OCI-LY3 (cell line): ENCODE results near the gene NR2C2.

Source experiments
- H2AFZ ChIP-seq: fragments of 200-600, 300-600 bp; shearing (Covaris generic); 2 replicates; pipeline ENCODE4 v1.6.0; 2014; ENCODE audit warnings: antibody characterized with exemption, low read depth, low read length
- H3K27ac ChIP-seq: fragments of 200-600, 300-600 bp; sonication (generic); 2 replicates; pipeline ENCODE4 v1.5.1; 2014; ENCODE audit warnings: mild to moderate bottlenecking, low read length, moderate library complexity, mixed read lengths
- H3K27me3 ChIP-seq: fragments of 200-600, 300-600 bp; sonication (generic); 2 replicates; pipeline ENCODE4 v1.6.1; 2014; ENCODE audit warnings: low read depth, low read length, mixed read lengths
- H3K36me3 ChIP-seq: fragments of 200-600, 300-600 bp; sonication (generic); replicated peaks from 2 replicates; pipeline ENCODE3; 2014; ENCODE audit warnings: low read depth, low read length, mixed read lengths
- H3K4me1 ChIP-seq: fragments of 300-600, 200-600 bp; sonication (generic); 2 replicates; pipeline ENCODE4 v1.6.1; 2014; ENCODE audit warnings: low read length, mixed read lengths
- H3K4me2 ChIP-seq: fragments of 200-600, 300-600 bp; sonication (generic); 2 replicates; pipeline ENCODE4 v1.6.1; 2014; ENCODE audit warnings: low read length, mixed read lengths
- H3K4me3 ChIP-seq: fragments of 300-600, 200-600 bp; sonication (generic); 2 replicates; pipeline ENCODE4 v1.5.1; 2014; ENCODE audit warnings: antibody characterized with exemption, mild to moderate bottlenecking, low read length, moderate library complexity
- H3K79me2 ChIP-seq: fragments of 300-600, 200-600 bp; shearing (Covaris generic); 2 replicates; pipeline ENCODE4 v1.6.1; 2014; ENCODE audit warnings: mild to moderate bottlenecking, low read length, mixed read lengths
- H3K9ac ChIP-seq: fragments of 300-600, 200-600 bp; shearing (Covaris generic); 2 replicates; pipeline ENCODE4 v1.6.0; 2014; ENCODE audit warnings: mild to moderate bottlenecking, low read length, moderate library complexity
- H3K9me3 ChIP-seq: fragments of 200-600, 300-600 bp; shearing (Covaris generic); 2 replicates; pipeline ENCODE4 v1.6.1; 2014; ENCODE audit warnings: low read length, mixed read lengths; ENCODE audit not compliant: insufficient read depth
- H4K20me1 ChIP-seq: fragments of 200-600, 300-600 bp; sonication (generic); 2 replicates; pipeline ENCODE4 v1.6.1; 2016; ENCODE audit warnings: low read length, mixed read lengths; ENCODE audit not compliant: insufficient read depth
- EZH2phosphoT487 ChIP-seq: fragments of 200-600 bp; shearing (Covaris generic); IDR thresholded peaks from 2 replicates; pipeline ENCODE4 v1.6.1; 2018; ENCODE audit warnings: antibody characterized with exemption, mixed run types, low read depth
- TF ChIP-seq, protein P1 (sequence below): fragments of 200-600, 300-600 bp; sonication (generic); IDR thresholded peaks from 2 replicates; pipeline ENCODE4 v1.5.1; 2014; ENCODE audit warnings: antibody characterized with exemption, low read length, low read depth

NR2C2 gene

DNA sequence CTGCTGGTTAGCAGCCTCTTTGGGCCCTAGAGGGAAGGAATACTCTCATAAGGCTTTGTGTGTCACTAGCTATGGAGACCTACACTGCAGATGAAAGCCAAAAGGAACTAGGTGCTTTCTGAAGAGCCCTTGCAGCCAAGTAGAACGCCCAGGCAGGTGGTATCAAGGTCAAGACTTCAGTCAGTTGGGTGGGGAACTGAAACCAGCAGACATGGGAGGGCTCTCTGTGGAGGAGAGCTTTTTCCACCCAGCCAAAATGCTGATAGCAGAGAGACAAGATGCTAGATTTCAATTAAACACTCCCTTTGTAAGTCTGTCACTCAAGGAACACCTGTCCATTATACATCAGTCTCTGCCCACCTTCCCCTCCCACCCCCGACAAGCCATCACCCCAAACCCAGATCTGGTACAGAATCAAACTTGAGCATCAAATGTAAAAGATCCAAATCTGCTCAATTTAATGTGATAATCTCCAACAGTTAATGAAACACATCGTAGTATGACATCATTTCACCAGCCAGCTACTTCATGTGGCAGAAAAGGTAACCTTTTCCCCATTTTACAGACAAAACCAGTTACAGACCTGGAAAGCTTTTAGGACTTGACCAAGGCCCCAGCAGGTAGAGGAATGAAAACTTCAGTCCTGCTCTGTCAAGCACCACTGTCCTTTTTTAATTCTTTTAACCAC is 103.2 kb downstream of the NR2C2 start:
- TF ChIP-seq, protein P1, sequence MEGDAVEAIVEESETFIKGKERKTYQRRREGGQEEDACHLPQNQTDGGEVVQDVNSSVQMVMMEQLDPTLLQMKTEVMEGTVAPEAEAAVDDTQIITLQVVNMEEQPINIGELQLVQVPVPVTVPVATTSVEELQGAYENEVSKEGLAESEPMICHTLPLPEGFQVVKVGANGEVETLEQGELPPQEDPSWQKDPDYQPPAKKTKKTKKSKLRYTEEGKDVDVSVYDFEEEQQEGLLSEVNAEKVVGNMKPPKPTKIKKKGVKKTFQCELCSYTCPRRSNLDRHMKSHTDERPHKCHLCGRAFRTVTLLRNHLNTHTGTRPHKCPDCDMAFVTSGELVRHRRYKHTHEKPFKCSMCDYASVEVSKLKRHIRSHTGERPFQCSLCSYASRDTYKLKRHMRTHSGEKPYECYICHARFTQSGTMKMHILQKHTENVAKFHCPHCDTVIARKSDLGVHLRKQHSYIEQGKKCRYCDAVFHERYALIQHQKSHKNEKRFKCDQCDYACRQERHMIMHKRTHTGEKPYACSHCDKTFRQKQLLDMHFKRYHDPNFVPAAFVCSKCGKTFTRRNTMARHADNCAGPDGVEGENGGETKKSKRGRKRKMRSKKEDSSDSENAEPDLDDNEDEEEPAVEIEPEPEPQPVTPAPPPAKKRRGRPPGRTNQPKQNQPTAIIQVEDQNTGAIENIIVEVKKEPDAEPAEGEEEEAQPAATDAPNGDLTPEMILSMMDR, result no peak
- no peak for TF ChIP-seq EZH2phosphoT487
- H3K27me3 ChIP-seq, result no peaks in the 10 kb centered on the region
- H2AFZ ChIP-seq, result no peak overlapping the region
- peaks cover 37% of the 10 kb centered on the region for H3K4me1 ChIP-seq
- peaks cover 65% of the 10 kb centered on the region for H3K36me3 ChIP-seq
- no peaks in the 10 kb centered on the region for H3K9me3 ChIP-seq
- peaks cover 18% of the 10 kb centered on the region for H4K20me1 ChIP-seq
- peak overlapping the region; percentile 41 for H3K4me3 ChIP-seq
- H3K27ac ChIP-seq, result peak overlapping the region; percentile 85
- H3K4me2 ChIP-seq, result peak overlapping the region; percentile 71
- H3K79me2 ChIP-seq, result peaks cover 70% of the 10 kb centered on the region
- H3K9ac ChIP-seq, result peak overlapping the region; percentile 33; the same call in 1 of the 2 replicates

DNA sequence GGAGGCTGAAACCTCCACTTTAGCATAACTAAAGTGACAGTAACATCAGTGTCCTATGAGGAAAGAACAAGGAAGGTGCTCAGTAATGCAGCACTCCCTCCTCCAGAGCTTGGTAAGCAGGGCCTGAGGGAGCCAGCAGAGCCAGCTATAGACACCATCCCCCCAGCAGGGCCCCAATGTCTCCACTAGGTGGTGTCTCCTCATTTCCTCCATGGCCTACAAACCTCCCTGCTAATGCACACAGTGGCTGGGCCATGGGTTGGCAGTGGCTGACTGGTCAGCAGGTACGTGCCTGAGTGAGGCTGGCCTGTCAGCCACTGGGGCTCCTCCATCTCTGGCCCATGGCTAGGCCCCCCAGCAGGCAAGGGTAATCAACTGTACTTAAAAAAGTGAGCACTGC is 104.1 kb downstream of the NR2C2 start:
- Histone ChIP-seq H3K79me2 (peaks cover 80% of the 10 kb centered on the region), H3K9ac (no peak overlapping the region), H2AFZ (no peak overlapping the region)

DNA sequence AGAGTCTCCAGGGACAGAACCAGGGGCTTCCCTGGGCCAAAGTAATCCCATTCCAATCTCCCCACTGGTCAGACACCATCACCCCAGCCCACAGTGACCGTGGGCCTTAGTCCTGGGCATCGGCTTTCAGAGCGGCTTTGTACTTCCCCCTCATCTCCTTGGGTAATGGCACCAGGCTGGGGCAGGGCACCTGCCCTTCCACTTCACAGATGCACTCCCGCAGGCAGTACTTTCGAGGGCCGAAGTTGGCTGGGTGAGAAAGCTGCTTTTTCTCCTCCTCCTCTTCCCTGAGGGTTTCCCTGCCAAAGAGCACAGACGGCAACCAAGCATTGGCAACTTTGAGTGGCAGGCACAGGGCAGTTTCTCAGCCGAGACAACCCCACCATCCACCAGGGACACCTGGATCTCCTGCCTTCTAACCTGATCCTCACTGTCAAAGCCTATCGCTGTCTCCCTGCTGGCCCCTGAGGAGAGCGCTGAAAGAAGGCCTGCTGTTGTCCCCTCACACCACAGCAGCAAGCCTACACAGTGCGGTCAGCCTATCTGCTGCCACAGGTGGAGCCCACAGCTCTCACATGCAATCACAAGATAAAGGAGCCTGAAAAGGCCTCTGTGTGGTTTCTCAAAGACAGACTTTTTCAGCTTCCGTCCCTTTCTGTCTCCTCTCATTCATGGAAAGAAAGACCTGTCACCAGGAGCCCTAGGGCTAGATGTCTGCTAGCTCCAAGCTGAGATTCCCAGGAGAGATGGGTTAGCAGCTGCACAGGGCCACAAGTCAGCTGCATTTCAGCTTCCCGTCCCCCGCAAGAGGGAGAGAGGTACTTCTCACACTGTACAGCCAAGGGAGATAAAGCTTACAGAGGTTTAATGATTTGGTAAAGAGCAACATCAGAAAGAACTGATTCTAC is 105.2 kb downstream of the NR2C2 start:
- H3K9me3 ChIP-seq, result no peaks in the 10 kb centered on the region
- peaks cover 62% of the 10 kb centered on the region for H3K36me3 ChIP-seq
- no peak overlapping the region; the same call in 1 of the 2 replicates for H3K27ac ChIP-seq

More for the DNA sequence above, 104.1 kb downstream of the NR2C2 start:
- no peak overlapping the region for H3K4me3 ChIP-seq
- no peak for TF ChIP-seq EZH2phosphoT487
- TF ChIP-seq, protein P1, result peak; percentile 76
- no peaks in the 10 kb centered on the region for H3K27me3 ChIP-seq
- H3K4me1 ChIP-seq, result peaks cover 37% of the 10 kb centered on the region
- H3K4me2 ChIP-seq, result no peak overlapping the region
- peaks cover 63% of the 10 kb centered on the region for H3K36me3 ChIP-seq
- H4K20me1 ChIP-seq, result peaks cover 18% of the 10 kb centered on the region
- peak overlapping the region; percentile 85 for H3K27ac ChIP-seq
- no peaks in the 10 kb centered on the region for H3K9me3 ChIP-seq

DNA sequence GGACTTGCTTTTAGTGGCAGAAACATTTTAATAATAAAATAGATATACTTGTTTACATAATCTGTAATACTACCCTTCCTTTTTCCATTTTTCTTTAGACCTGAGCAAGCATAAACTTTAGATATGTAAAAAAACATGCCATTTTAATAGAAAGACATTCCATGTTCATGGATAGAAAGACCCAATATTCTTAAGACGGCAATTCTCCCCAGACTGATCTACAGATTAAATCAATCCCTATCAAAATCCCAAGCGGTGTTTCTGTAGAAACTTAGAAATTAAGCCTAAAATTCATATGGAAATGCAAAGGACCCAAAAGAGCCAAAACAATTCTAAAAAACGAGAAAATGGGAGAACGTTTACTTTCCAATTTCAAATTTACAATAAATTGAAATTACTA is 106.2 kb downstream of the NR2C2 start:
- H3K4me3 ChIP-seq, result no peak overlapping the region
- H3K4me2 ChIP-seq, result no peak overlapping the region
- peaks cover 37% of the 10 kb centered on the region for H3K4me1 ChIP-seq
- H2AFZ ChIP-seq, result no peak overlapping the region
- no peaks in the 10 kb centered on the region for H3K9me3 ChIP-seq
- H3K9ac ChIP-seq, result no peak overlapping the region
- no peaks in the 10 kb centered on the region for H3K27me3 ChIP-seq
- H4K20me1 ChIP-seq, result peaks cover 25% of the 10 kb centered on the region
- no peak for TF ChIP-seq EZH2phosphoT487
- TF ChIP-seq, protein P1, result no peak
- H3K36me3 ChIP-seq, result peaks cover 55% of the 10 kb centered on the region
- H3K27ac ChIP-seq, result no peak overlapping the region
- peaks cover 98% of the 10 kb centered on the region for H3K79me2 ChIP-seq

More for the DNA sequence above, 105.2 kb downstream of the NR2C2 start:
- H3K4me3 ChIP-seq, result no peak overlapping the region
- H3K27me3 ChIP-seq, result no peaks in the 10 kb centered on the region
- H3K4me1 ChIP-seq, result peaks cover 37% of the 10 kb centered on the region
- peaks cover 25% of the 10 kb centered on the region for H4K20me1 ChIP-seq
- H3K9ac ChIP-seq, result no peak overlapping the region
- no peak for TF ChIP-seq EZH2phosphoT487
- TF ChIP-seq, protein P1, result no peak
- peaks cover 90% of the 10 kb centered on the region for H3K79me2 ChIP-seq
- no peak overlapping the region for H2AFZ ChIP-seq
- no peak overlapping the region for H3K4me2 ChIP-seq
